ENCODE data around the gene FAM216B. TPM values are rescaled to one million over a fixed set of nuclear protein-coding genes. Genes with fewer than 3 reads are reported as not detected.

The FAM216B gene
- total RNA-seq, 2 experiments from 2014 or later, result not detected

DNA sequence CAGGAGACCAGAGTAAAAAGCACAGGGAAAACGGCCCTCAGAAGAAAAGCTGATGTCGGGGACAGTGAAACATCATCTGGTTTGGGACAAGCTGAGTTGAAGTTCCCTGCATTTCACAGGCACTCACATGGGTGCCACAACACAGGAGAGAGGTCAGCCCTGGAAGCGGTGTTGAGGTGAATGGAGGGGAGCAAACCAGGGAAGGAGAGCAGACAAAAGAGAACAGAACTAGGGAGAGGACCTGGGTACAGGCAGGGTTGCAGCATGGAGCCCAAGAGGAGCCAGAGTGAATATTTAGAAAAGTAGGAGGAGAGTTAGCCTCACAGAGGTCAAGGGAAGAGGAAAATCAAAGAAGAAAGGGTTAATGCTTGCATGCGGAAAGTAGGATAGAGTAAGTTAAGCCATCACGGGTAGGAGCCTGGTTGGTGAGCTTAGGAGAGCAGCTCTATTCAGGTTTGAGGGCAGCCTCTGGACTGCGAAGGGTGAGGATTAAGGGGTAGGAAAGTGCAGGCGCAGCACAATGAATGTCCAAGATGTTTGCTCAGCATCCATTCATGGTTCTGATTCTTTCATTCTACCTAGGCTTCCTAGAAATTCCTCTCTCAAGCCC is 15.5 kb downstream of the FAM216B start:
- no peak for TF ChIP-seq EZH2phosphoT487 (IDR thresholded peaks at IDR 0.05; ENCODE audit: borderline replicate concordance, low read depth, low read length)
- TF ChIP-seq, protein P1, sequence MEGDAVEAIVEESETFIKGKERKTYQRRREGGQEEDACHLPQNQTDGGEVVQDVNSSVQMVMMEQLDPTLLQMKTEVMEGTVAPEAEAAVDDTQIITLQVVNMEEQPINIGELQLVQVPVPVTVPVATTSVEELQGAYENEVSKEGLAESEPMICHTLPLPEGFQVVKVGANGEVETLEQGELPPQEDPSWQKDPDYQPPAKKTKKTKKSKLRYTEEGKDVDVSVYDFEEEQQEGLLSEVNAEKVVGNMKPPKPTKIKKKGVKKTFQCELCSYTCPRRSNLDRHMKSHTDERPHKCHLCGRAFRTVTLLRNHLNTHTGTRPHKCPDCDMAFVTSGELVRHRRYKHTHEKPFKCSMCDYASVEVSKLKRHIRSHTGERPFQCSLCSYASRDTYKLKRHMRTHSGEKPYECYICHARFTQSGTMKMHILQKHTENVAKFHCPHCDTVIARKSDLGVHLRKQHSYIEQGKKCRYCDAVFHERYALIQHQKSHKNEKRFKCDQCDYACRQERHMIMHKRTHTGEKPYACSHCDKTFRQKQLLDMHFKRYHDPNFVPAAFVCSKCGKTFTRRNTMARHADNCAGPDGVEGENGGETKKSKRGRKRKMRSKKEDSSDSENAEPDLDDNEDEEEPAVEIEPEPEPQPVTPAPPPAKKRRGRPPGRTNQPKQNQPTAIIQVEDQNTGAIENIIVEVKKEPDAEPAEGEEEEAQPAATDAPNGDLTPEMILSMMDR (conservative IDR thresholded peaks at IDR 0.05; ENCODE audit: low read length), result no peak

DNA sequence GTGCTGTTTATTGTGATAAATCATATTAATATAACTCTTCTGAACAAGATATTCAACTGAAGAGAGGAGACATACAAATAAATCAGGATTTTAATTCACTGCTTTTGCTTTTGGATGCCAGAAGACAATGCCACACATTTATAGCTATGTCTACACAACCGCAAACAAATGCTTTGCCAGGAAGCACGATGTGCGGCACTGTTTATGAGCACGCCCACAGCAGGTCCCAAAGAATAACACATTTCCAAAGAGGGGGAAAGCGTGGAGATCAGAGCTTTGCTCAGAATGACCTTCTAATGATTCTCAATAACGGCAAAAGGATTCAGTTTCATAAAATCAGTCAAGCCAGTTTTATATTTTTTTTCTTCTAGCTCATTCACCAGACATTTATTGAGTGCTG is 16.7 kb downstream of the FAM216B start:
- ChIA-PET CTCF (ENCODE audit: unreplicated experiment) (no interaction called here), POLR2A (interaction anchor here (0.6 to 0.9 kb wide), 2 partner anchors 15 to 45 kb away, joined by 3 read pairs; no protein-coding TSS in a partner anchor)
- Histone ChIP-seq H3K4me2 (ENCODE audit: low read length) (no peak overlapping the region), H3K9me3 (ENCODE audit: low read length) (no peaks in the 10 kb centered on the region), H4K20me1 (ENCODE audit: insufficient read depth, low read length) (no peaks in the 10 kb centered on the region), H3K4me3 (ENCODE audit: low read depth, low read length, poor library complexity, severe bottlenecking) (no peak overlapping the region), H2AFZ (ENCODE audit: low read length) (no peak overlapping the region), H3K4me1 (ENCODE audit: insufficient read depth, low read length, poor library complexity, severe bottlenecking) (no peaks in the 10 kb centered on the region), H3K79me2 (ENCODE audit: insufficient read depth, low read depth, low read length) (no peaks in the 10 kb centered on the region), H3K9me2 (ENCODE audit: insufficient read depth, low read length) (no peaks in the 10 kb centered on the region), H3K36me3 (ENCODE audit: insufficient read depth, low read length) (no peaks in the 10 kb centered on the region), H3K27ac (ENCODE audit: low read depth, low read length, poor library complexity, severe bottlenecking) (no peak overlapping the region)
- DNase-seq (ENCODE audit: low spot score), result no peak
- BruUV-seq (replicated peaks), result no TSS peak
- TF ChIP-seq, protein P1 (conservative IDR thresholded peaks at IDR 0.05; ENCODE audit: low read length), result no peak
- no peak for TF ChIP-seq EZH2phosphoT487 (IDR thresholded peaks at IDR 0.05; ENCODE audit: borderline replicate concordance, low read depth, low read length)
- intact Hi-C loops (cut with micrococcal nuclease; ENCODE audit: unreplicated experiment), result no loop called here

More for the DNA sequence above, 15.5 kb downstream of the FAM216B start:
- no peak overlapping the region for H3K4me2 ChIP-seq (ENCODE audit: low read length)
- H3K9me3 ChIP-seq (ENCODE audit: low read length), result no peaks in the 10 kb centered on the region
- no peaks in the 10 kb centered on the region for H3K79me2 ChIP-seq (ENCODE audit: insufficient read depth, low read depth, low read length)
- no peaks in the 10 kb centered on the region for H3K4me1 ChIP-seq (ENCODE audit: insufficient read depth, low read length, poor library complexity, severe bottlenecking)
- no peaks in the 10 kb centered on the region for H4K20me1 ChIP-seq (ENCODE audit: insufficient read depth, low read length)
- intact Hi-C loops (cut with micrococcal nuclease; ENCODE audit: unreplicated experiment), result no loop called here
- H3K27ac ChIP-seq (ENCODE audit: low read depth, low read length, poor library complexity, severe bottlenecking), result no peak overlapping the region
- ChIA-PET POLR2A (interaction anchor here (0.6 to 0.9 kb wide), 2 partner anchors 14 to 647 kb away, joined by 3 read pairs; no protein-coding TSS in a partner anchor), CTCF (ENCODE audit: unreplicated experiment) (no interaction called here)
- H2AFZ ChIP-seq (ENCODE audit: low read length), result no peak overlapping the region
- H3K4me3 ChIP-seq (ENCODE audit: low read depth, low read length, poor library complexity, severe bottlenecking), result no peak overlapping the region
- no peaks in the 10 kb centered on the region for H3K36me3 ChIP-seq (ENCODE audit: insufficient read depth, low read length)
- no peak for DNase-seq (ENCODE audit: low spot score)
- no TSS peak for BruUV-seq (replicated peaks)
- H3K9me2 ChIP-seq (ENCODE audit: insufficient read depth, low read length), result no peaks in the 10 kb centered on the region

DNA sequence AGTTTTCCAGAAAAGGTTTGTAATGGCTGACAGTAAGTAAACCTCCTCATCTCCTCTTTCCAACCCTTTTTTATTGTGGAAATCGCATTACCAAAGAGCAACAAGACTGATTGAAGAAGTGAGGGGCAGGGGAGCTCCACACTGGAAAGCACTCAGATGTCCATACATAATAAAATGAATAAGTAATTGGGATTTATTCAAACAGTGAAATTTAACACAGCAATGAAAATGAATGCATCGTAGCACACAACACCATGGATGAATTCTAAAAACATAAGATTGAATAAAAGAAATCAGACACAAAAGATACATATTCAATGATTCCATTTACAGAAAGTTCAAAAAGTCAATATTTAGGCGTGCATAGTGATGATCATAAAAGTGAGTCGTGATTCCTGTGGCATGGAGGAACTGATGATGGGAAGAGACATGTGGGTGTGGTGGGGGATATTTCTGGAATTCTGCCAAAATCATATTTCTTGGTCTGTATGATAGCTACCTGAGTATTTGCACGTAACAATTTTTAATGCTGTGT is 18.8 kb downstream of the FAM216B start:
- Histone ChIP-seq H3K36me3 (ENCODE audit: insufficient read depth, low read length) (no peaks in the 10 kb centered on the region), H3K9me2 (ENCODE audit: insufficient read depth, low read length) (no peaks in the 10 kb centered on the region), H3K79me2 (ENCODE audit: insufficient read depth, low read depth, low read length) (no peaks in the 10 kb centered on the region), H3K4me3 (ENCODE audit: low read depth, low read length, poor library complexity, severe bottlenecking) (no peak overlapping the region), H3K4me2 (ENCODE audit: low read length) (no peak overlapping the region), H2AFZ (ENCODE audit: low read length) (no peak overlapping the region), H3K27ac (ENCODE audit: low read depth, low read length, poor library complexity, severe bottlenecking) (no peak overlapping the region), H3K4me1 (ENCODE audit: insufficient read depth, low read length, poor library complexity, severe bottlenecking) (no peaks in the 10 kb centered on the region), H4K20me1 (ENCODE audit: insufficient read depth, low read length) (no peaks in the 10 kb centered on the region), H3K9me3 (ENCODE audit: low read length) (no peaks in the 10 kb centered on the region)
- intact Hi-C loops (cut with micrococcal nuclease; ENCODE audit: unreplicated experiment), result no loop called here
- BruUV-seq (replicated peaks), result no TSS peak
- ChIA-PET POLR2A (interaction anchor here (0.6 to 0.7 kb wide), 3 partner anchors 24 to 1541 kb away, joined by 3 read pairs; no protein-coding TSS in a partner anchor), CTCF (ENCODE audit: unreplicated experiment) (no interaction called here)
- DNase-seq (ENCODE audit: low spot score), result no peak
- no peak for TF ChIP-seq EZH2phosphoT487 (IDR thresholded peaks at IDR 0.05; ENCODE audit: borderline replicate concordance, low read depth, low read length)
- TF ChIP-seq, protein P1 (conservative IDR thresholded peaks at IDR 0.05; ENCODE audit: low read length), result no peak
